ENCODE measurements around the gene SLC16A2.

The SLC16A2 gene

DNA sequence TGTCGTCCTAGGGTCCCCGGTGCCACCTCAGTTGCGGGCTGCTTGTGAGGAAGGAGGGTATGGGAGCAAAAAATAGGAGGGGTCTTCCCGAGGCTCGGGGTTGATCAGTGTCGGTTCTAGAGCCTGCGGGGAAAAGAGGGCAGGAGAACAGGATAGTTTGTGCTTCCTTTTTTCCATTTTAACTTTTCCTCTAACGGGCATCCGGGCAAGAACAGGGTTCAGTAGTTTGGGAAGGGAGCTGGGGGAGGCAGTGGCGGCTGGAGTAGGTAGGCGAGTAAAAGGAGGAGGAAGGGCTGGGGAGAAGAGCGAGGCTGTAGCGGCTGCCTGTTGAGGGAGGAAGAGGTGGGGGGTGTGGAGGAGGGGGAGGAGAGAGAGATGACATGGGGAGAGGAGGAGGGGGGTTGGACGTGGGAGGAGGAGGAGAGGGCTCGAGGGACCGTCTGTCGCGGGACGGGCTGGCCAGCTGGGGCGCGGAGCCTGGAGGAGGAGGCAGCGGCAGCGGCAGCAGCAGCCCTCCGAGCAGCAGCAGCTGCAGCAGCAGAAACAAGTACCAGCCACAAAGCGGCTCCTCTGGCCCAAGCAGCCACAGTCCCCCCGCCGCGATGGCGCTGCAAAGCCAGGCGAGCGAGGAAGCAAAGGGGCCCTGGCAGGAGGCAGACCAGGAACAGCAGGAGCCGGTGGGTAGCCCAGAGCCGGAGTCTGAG is at the start of gene SLC16A2:
Gene SLC16A2 (plus strand): TSS at position 458 of the 704 bp plus-strand sequence. CDS start 145 bp downstream, at position 603.
- DNase-seq (ENCODE audit: low spot score) = peak; percentile 70

DNA sequence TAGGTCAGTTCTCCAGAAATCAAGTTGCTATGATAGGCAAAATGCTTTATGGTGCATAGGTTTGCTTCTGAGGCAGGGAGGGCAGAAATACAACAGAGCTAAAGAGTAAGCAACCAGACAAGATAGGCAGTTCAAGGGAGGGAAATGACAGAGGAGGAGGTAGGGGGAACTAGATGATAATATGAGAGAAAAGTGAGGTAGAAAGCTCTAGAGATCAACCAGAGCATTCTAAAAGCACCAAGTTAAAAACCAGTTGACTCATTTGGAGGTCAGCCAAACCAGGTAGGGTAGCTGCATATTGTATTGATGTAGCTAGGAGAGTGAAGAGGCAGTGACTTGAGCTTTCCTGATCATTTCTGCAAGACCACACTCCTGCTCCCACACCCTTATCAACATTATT is 49.0 kb upstream of the SLC16A2 start:
- DNase-seq (ENCODE audit: low spot score) = no peak

DNA sequence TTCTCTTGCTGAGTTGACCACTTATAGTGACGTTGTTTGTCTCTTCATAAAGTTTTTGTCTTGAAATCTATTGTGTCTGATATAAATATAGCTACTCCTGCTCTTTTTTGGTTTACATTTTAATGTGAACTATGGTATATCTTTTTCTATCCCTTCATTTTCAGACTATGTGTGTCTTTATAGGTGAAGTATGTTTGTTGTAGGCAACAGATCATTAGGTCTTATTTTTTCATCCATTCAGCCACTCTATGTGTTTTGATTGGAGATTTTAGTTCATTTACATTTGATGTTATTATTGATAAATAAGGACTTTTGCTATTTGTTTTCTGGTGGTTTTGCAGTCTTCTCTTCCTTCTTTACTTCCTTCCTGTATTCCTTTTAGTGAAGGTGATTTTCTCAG is 44.0 kb upstream of the SLC16A2 start:
- no peak for DNase-seq (ENCODE audit: low spot score)

DNA sequence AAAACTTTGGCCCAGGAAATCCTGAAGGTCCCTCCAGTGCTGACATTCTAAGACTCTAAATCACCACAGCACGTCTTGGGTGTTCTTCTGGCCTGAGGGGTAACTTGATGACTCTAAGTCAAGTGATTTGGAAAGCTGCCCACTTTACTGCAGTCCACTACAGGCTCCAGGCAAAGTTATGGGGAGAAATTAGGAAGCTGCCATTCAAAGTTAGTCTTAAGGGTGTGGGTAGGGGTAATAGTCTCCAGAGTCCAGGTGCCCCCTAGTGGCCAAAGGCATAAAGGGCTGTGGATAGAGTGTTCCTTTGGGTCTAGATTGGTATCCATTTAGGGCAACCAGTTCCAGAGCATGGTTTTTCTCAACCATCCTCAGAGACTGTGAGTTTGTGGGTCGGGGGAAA is 38.7 kb upstream of the SLC16A2 start:
- DNase-seq (ENCODE audit: low spot score) = peak; percentile 73

DNA sequence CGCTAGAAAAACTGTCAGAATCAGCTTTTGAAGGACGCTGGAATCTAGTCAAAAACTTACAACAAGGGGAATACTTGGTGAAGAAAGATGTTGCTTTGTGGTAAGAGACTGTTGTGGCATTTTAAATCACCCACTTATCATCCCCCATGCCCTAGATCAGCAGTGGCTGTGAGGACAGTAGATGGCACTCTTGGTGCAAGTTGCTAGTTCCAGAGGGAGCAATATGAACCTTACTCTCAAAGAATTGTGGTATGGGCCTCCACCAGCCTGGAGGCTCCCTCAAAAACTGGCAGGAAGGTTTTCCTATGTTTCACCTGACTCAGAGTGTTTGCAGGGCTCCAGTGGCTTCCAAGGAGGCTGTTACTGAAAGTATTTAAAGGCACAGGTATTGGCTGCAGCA is 37.7 kb upstream of the SLC16A2 start:
- peak; percentile 65 for DNase-seq (ENCODE audit: low spot score)

DNA sequence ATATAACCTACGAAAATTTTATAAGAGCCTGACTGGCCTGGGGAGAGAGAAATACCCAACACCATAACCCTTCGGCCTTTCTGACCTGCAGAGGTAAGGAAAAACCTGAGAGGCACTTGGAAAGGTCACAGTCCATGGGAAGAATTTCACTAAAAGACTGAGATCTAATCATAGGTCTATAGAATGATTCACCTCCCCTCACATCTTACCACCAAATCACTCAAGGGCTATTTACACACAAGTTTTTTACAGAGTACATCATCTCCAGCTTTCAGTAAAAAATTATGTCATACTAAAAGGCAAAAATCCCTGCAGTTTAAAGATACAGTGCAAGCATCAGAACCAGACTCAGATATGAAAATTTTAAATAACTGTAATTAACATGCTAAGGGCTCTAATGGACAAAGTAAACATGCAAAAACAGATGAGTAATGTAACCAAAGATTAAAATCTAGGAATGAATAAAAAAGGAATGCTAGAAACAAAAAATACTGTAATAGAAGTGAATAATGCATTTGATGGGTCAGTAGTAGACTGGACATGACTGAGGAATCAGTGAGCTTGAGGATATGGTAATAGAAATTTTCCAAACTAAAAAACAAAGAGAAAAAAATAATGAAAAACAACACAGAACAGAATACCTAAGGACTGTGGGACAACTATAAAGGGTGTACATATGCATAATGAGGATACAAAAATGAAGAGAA is 32.1 kb upstream of the SLC16A2 start:
- no peak for DNase-seq (ENCODE audit: low spot score)

DNA sequence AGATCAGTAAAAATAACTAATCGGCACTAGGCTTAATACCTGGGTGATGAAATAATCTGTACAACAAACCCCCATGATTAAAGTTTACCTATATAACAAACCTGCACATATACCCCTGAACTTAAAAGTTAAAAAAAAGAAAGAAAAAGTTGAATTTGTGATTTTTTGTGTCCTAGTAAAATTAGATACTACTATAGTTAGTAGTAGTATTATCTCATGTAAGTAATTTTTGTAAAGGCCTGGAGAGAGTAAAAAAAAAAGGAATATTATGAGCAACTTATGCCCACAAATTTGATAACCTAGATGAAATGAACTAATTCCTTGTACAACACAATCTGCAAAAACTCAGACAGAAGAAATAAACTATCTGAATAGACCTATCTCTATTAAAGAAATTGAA is 25.7 kb upstream of the SLC16A2 start:
- no peak for DNase-seq (ENCODE audit: low spot score)

DNA sequence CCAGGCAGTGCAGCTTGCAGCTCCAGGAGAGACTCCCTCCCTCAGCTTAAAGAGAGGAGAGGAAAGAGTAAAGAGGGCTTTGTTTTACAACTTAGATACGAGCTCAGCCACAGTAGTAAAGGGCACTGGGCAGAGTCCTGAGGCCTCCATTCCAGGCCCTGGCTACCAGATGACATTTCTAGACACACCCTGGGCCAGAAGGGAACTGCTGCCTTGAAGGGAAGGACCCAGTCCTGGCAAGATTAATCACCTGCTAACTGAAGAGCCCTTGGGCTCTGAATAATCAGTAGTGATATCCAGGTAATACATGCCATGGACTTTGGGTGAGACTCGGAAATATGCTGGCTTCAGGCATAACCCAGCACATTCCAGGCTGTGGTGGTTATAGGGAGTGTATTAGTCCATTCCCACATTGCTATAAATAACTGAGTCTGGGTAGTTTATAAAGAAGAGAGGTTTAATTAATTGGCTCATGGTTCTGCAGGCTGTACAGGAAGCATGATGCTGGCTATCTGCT is 15.3 kb upstream of the SLC16A2 start:
- DNase-seq (ENCODE audit: low spot score) = no peak

DNA sequence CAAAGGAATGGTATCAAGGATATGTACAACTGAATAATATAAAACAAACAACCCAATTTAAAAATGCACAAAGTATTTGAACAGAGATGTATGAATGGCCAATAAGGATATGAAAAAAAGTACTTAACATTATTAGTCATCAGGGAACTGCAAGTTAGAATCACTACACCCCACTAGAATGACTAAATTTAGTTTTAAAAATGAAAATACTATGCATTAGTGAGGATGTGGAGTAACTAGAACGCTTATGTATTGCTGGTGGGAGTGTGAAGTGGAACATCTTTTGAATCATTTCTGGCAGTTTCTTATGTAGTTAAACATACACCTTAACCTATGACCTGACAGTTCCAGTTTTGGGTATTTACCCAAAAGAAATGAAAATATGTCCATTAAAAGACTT is 13.0 kb upstream of the SLC16A2 start:
- no peak for DNase-seq (ENCODE audit: low spot score)

DNA sequence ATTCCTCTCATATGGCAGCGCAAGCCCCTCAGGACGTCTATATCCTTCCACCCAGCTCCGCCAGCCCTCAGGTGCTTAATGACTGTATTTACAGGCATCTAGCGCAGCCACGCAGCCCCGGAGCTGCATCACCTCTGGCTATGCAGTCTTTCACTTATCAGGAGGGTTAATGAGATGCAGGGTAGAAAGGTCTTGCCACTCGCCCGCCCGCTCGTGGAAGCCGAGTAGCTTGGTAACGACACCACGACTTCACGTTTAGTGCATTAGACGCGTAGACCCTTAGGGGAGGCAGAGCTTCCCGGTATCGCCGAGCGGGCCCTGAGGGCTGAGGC is 1.5 kb upstream of the SLC16A2 start:
- DNase-seq (ENCODE audit: low spot score) = no peak

DNA sequence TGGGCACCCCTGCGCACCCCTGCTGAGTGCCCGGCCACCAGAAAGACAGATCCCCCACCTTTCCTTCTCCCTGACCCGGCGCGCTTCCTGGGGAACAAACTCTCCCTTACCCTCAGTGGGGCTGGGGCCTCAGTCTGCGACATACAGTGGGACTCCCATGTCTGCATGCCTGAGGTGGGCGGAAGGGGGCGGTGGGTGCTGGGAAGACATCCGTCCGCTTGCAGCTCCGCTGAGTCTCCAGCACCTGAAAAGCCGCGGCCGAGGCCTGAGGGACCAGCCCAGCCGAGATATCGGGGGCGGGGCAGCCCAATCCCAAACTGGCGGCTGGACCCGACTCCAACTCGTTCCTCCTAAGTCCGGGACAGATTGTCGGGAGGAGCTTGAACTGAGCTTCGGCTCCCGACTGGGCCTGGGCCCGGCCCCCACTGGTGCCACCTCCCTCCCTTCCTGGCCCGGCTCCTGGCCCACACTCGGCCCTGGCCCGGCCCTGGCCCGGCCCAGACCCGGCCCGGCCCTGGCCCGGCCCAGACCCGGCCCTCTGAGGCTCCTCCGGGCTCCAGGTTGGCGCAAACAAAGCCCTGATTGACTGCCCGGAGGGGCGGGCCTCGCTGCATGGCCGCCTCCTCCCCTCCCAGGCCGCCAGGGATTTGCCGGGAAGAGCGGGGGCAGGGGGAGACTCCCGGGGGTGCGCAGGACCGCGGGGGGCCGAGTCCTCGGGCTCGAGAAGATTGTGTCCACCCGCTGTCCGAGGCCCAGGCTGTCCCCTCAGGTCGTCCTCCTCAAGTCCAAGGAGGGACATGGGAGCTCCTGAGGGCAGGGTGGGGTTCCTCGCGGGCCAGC is 877 bp upstream of the SLC16A2 start:
- peak; percentile 63 for DNase-seq (ENCODE audit: low spot score)

DNA sequence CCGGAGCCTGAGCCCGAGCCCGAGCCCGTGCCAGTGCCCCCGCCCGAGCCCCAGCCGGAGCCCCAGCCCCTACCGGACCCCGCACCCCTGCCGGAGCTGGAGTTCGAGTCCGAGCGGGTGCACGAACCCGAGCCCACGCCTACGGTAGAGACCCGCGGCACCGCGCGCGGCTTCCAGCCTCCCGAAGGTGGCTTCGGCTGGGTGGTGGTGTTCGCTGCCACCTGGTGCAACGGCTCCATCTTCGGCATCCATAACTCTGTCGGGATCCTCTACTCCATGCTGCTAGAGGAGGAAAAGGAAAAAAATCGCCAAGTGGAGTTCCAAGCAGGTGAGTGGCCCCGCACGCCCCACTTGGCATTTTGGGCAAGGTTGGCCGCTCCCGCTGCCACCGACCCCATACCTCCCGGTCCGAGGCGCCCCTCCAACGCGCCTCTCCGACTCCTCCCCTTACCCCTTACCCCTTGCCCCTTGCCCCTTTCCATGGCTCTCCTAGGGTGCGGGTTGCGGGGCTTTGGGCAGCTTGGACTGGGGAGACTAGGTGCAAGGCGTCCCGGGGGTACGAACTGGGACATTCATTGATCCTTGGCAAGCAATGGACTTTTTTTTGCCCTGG is 553 bp downstream of the SLC16A2 start:
- no peak for DNase-seq (ENCODE audit: low spot score)

DNA sequence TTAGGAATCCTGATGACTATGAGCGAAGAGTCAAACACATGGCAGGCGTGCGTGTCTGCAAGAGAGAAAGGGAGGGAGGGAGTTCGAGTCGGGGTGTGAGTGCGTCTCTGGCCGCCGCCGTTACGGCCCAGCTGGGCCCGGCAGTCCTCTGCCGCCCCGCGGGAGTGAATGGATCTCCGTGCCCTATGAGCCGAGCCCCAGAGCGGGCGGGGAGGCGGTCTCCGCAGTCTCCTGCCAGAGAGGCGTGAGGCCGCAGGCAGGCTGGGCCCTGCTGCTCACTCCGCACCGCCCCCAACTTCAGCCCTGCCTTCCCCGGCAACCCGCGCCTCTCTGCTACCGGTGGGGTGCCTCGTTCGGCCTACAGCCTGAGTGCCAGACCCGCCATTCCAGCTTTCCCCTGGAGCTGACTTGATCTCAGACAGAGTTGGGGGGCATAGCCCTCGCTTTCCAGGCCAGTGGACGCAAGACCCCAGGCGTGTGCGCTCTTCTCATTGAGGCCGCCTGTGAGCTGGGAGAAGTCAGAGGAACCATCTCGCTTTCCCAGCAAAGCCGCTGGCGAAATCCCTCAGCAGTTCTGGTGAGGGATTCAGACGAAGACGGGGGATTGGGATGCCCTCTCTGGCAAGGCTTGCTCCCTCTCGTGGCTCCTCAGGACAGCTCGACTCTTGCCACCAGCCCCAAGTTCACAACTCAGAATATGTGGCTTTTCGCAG is 1.4 kb downstream of the SLC16A2 start:
- DNase-seq (ENCODE audit: low spot score) = peak; percentile 63

DNA sequence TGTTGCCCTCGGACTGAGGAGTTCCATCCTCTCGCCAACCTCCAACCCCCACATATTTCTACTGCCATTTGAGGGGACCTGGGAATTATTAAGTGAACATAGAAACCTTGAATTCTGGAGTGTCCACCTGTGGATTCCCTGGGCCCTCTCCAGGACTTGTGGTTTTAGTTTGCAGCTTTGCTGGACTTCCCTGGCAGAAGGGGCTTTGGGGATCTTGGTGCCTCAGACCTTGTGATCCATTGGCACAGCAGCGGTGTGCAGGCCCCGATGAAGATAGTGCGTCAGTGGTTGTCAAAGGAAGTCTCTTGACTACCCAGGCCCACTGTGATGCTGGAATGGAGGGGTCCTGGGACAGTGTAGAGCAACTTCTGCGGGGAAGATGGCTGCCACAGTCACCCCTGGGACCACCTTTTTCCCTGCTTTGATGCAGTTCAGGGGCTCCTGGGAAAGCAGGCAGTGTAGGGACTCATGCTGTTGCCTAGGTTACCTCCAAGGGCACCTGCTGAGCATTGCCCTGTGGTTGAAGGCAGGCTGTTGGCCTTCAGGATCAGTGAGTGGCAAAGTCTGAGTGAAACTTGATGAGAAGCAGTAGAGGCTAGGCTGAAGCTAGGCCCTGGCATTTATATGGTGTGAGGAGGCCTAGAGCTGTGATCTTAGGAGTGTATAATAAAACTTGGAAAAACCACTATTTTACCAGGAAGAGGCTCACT is 2.2 kb downstream of the SLC16A2 start:
- no peak for DNase-seq (ENCODE audit: low spot score)

DNA sequence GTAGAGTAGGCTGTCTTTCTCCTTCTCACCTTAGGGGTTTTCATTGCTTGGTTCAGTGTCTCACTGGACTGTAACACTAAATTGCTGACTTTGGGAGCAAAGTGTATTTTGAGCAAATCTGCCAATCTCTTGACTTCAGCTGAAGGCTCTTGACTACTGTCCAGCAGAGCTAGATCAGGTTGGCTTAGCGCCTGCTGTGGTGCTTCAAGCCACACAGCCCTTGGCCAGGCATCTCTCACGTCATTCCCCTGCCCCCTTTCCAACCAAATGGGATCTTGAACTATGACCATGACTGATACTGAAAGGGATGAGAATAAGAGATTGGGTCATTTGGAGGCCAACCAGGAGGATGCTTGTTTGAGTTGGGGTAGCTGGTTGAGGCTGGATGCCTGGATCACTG is 4.8 kb downstream of the SLC16A2 start:
- DNase-seq (ENCODE audit: low spot score) = no peak

DNA sequence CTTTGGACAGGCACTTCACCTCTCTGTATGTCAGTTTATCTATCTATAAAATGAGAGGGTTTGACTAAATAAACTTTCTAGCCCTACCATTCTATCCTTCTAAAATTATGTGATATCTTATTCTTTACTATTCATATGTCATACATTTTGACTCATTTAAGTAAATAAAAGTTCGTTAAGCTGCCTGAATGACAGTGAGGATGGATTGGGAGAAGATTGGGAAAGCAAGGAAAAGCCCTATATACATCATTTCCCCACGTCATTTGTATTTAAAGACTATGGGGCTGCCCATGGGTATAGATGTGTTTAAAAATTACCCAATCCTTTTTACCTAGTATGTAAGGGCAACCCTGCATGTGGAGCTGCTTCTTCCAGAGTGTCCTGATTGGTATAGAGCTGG is 5.3 kb downstream of the SLC16A2 start:
- DNase-seq (ENCODE audit: low spot score) = no peak

DNA sequence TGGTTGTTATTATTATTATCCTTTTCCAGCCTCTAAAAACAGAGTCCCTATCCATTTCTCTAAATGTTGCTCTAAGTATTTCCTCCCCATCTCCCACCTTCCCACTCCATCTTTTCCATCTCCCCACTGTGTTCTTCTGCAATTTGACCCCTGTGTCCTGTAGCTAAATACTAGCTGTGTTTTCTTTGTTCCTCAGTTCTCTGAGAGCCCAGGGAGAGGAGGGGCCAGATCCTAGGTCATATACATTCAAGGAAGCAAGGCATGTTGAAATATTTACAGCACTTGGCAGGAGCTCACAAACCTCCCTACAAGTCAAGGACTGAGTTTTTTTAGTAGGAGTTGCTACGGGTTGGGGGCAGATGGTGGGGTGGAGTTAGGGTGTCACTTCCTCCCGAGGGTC is 10.5 kb downstream of the SLC16A2 start:
- no peak for DNase-seq (ENCODE audit: low spot score)

DNA sequence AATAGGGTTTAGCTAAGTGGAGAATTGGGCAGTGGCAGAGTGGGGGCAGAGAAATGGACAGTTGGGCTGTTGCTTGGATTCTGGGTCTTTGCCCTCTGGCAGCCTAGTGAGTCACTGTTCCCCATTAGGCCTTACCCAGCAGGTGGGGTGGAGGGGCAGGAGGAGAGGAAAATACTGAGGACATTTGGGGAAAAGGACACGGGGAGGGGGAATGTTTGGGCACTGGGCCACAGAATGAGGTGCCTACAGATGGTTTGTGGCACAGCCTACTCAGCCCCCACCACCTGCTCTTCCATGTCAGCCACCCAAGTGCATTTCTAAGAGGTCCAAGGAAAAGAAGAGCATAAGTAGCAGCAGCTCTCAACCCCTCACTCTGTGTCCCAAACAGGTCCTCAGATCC is 13.0 kb downstream of the SLC16A2 start:
- no peak for DNase-seq (ENCODE audit: low spot score)

DNA sequence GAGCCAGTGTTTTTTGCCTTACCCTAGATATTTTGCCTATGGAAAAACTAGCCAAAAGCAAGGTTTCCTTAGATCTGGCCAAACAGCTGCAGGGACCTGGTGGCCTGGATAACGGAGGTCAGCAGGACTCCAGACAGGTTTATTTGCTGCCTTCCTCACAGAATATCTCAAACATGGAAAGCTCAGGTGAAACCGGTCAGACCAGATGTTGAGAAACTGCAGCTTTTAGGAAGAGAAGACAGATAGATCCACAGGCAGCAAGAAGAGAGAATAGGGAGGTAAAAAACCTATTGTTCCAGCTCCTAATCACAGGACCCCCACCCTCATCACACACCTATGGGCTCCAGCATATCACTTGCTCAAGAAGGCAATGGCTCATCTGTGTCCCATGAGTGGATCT is 16.2 kb downstream of the SLC16A2 start:
- DNase-seq (ENCODE audit: low spot score) = no peak

DNA sequence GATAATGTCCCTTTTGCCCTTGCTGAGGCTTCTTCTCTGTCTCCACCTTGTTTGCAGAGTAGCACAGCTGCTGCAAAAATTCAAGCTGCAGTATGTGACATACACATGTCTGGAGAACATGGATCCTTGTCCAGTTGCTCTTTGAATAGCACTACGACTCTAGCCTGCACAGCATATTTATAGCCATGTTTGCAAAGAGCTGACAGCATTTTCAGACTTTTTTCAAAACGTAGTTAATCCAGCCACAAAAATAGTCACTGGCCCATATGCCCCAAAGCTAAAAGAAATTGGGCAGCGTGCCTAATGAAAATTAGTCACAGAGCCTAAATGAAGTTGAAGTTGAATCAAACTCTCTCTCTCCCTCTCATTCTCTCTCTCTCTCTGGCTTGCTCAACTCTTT is 17.5 kb downstream of the SLC16A2 start:
- no peak for DNase-seq (ENCODE audit: low spot score)

DNA sequence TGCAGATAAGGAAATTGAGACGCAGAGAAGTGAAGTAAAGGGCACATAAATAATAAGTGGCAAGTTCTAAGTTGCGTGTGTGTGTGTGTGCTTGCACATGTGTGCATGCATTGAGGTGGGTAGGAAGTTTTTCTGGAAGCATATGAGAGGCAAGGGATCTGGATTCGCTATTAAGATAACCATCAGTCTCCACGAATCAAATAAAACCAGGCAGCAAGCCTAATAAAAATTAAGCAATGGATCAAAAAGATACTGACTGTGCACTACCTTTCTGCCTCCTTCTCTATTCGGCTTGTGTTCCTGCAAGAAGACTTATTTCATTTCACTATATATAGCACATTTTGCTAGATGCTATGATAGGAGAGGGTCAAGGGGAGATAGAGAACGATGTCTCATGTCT is 23.8 kb downstream of the SLC16A2 start:
- DNase-seq (ENCODE audit: low spot score) = no peak

Data from AG08395 (cell line).